Uterus (tissue), 4 donors: ENCODE data around the gene SSTR4. TPM values are rescaled to one million over a fixed set of nuclear protein-coding genes. Genes with fewer than 3 reads are reported as not detected.

Source experiments
- DNase-seq, 2 donors: peaks; one replicate each; pipeline ENCODE4 v3.0.0-alpha.2; 2019 to 2020
- H3K27ac ChIP-seq, 2 donors: fragments of 200-600 bp; sonication (generic); 1 replicate in 1 of 2; 2 replicates in 1 of 2; pipeline ENCODE4 v1.5.1; 2016 to 2018
- H3K27me3 ChIP-seq, 2 donors: fragments of 200-600 bp; sonication (generic); one replicate each; pipeline ENCODE4 v1.5.1; 2018 to 2019; ENCODE audit warnings: control low read depth in 1 of 2
- H3K36me3 ChIP-seq, 2 donors: fragments of 200-600 bp; sonication (generic); one replicate each; pipeline ENCODE4 v1.5.1; 2019; ENCODE audit warnings: control low read depth in 1 of 2
- H3K4me1 ChIP-seq, 2 donors: fragments of 200-600 bp; sonication (generic); one replicate each; pipeline ENCODE4 v1.5.1; 2018 to 2019; ENCODE audit warnings: control low read depth in 1 of 2
- H3K4me3 ChIP-seq, 2 donors: fragments of 200-600 bp; sonication (generic); 1 replicate in 1 of 2; 2 replicates in 1 of 2; pipeline ENCODE4 v1.5.1; 2018 to 2019; ENCODE audit warnings: mild to moderate bottlenecking in 1 of 2
- H3K9me3 ChIP-seq, 2 donors: fragments of 200-600 bp; sonication (generic); one replicate each; pipeline ENCODE4 v1.5.1; 2019; ENCODE audit warnings: control low read depth in 1 of 2
- CTCF ChIP-seq, 4 experiments: fragments of 200-600 bp in 2 of 4; fragments of 450-650 bp in 2 of 4; sonication (generic) in 2 of 4; IDR thresholded peaks; one replicate each; pipeline ENCODE4 v1.5.1; 2016 to 2019; ENCODE audit warnings: antibody characterized with exemption in 4 of 4, mild to moderate bottlenecking in 2 of 4, moderate library complexity in 1 of 4
- POLR2A ChIP-seq, 2 donors: fragments of 450-650 bp; IDR thresholded peaks; one replicate each; pipeline ENCODE4 v1.6.1; 2016; ENCODE audit warnings: antibody characterized with exemption in 2 of 2, mild to moderate bottlenecking in 1 of 2, moderate library complexity in 1 of 2
- intact Hi-C: fragments of 100-400 bp; cut with DNase I; formaldehyde crosslinking; loops from one replicate; pipeline ENCODE4 v1.15.1; 2023; ENCODE audit warnings: low total_unique reads
- total RNA-seq, 4 donors: library from RNA; depleted of rRNA in 3 of 4; stranded (reverse); fragments of >200 nt in 3 of 4; gene quantifications; one replicate each; pipeline versions ENCODE4 v1.1.0 to v1.2.4, GENCODE V29; 2014 to 2023
- donor health status: DM: yes; HTN: yes; CAD: no.

Gene SSTR4
- total RNA-seq, 4 donors from 2014 or later: not detected

GRCh38 chr20:23050847-23051627, 15.9 kb downstream of the SSTR4 start:
- intact Hi-C loops: no loop called here
- Histone ChIP-seq H3K4me3 (peak overlapping the region; percentile 13 to 34), H3K36me3 (no peaks in the 10 kb centered on the region), H3K9me3 (no peaks in the 10 kb centered on the region), H3K27me3 (peaks cover 0 to 14% of the 10 kb centered on the region in 2 donors), H3K27ac (peak overlapping the region; percentile 69 to 73), H3K4me1 (peaks cover 0 to 15% of the 10 kb centered on the region in 2 donors)
- TF ChIP-seq CTCF (IDR thresholded peaks at IDR 0.05) (peak; percentile 26 to 63 (median 53)), POLR2A (IDR thresholded peaks at IDR 0.05) (peak in 1 of 2 donors; percentile 20)
- DNase-seq: peak; percentile 51 to 61

- H3K4me1 ChIP-seq: peaks cover 0 to 15% of the 10 kb centered on the region in 2 donors
- H3K27me3 ChIP-seq: peaks cover 0 to 2% of the 10 kb centered on the region in 2 donors
- H3K27ac ChIP-seq: no peak overlapping the region
- H3K4me3 ChIP-seq: no peak overlapping the region
- intact Hi-C loops: no loop called here
- no peaks in the 10 kb centered on the region for H3K36me3 ChIP-seq
- no peak for TF ChIP-seq POLR2A (IDR thresholded peaks at IDR 0.05)
- no peak for TF ChIP-seq CTCF (IDR thresholded peaks at IDR 0.05)
- no peak for DNase-seq
- no peaks in the 10 kb centered on the region for H3K9me3 ChIP-seq
These were observed 17.8 kb downstream of the SSTR4 start for GRCh38 chr20:23052904-23053303.

GRCh38 chr20:23058240-23058639, 23.1 kb downstream of the SSTR4 start:
- Histone ChIP-seq H3K4me1 (peaks cover 0 to 9% of the 10 kb centered on the region in 2 donors), H3K4me3 (no peak overlapping the region), H3K9me3 (no peaks in the 10 kb centered on the region), H3K27ac (no peak overlapping the region), H3K27me3 (no peaks in the 10 kb centered on the region), H3K36me3 (no peaks in the 10 kb centered on the region)
- no peak for DNase-seq
- intact Hi-C loops: no loop called here
- TF ChIP-seq POLR2A (IDR thresholded peaks at IDR 0.05) (no peak), CTCF (IDR thresholded peaks at IDR 0.05) (no peak)

- intact Hi-C loops: no loop called here
- Histone ChIP-seq H3K4me3 (no peak overlapping the region), H3K4me1 (peaks cover 0 to 9% of the 10 kb centered on the region in 2 donors), H3K27me3 (no peaks in the 10 kb centered on the region), H3K27ac (no peak overlapping the region), H3K9me3 (no peaks in the 10 kb centered on the region), H3K36me3 (no peaks in the 10 kb centered on the region)
- no peak for DNase-seq
- TF ChIP-seq CTCF (IDR thresholded peaks at IDR 0.05): no peak
- TF ChIP-seq POLR2A (IDR thresholded peaks at IDR 0.05): no peak
These were observed 23.9 kb downstream of the SSTR4 start for GRCh38 chr20:23059001-23059400.

GRCh38 chr20:23059846-23060245, 24.7 kb downstream of the SSTR4 start:
- Histone ChIP-seq H3K9me3 (no peaks in the 10 kb centered on the region), H3K27ac (no peak overlapping the region), H3K4me1 (peaks cover 0 to 9% of the 10 kb centered on the region in 2 donors), H3K27me3 (no peaks in the 10 kb centered on the region), H3K4me3 (no peak overlapping the region), H3K36me3 (no peaks in the 10 kb centered on the region)
- DNase-seq: no peak
- no peak for TF ChIP-seq CTCF (IDR thresholded peaks at IDR 0.05)
- no peak for TF ChIP-seq POLR2A (IDR thresholded peaks at IDR 0.05)
- intact Hi-C loops: no loop called here
